GM12864 (cell line): ENCODE results near the gene TSPYL4.
"Not testable (repeated sequence)": the region's sequence is repeated elsewhere in the genome, so short reads cannot be mapped to it uniquely, and the experiment has no call there.

Experiments
- DNase-seq: peaks from one replicate; pipeline ENCODE4 v3.0.0-alpha.2; 2011; ENCODE audit warnings: low read depth
- H3K4me3 ChIP-seq: 2 replicates; pipeline ENCODE4 v1.5.1; 2011; ENCODE audit warnings: mild to moderate bottlenecking, low read depth, low read length, control low read depth
- CTCF ChIP-seq: IDR thresholded peaks from 2 replicates; pipeline ENCODE4 v1.5.1; 2011; ENCODE audit warnings: low read depth, mild to moderate bottlenecking, moderate library complexity, low read length, control low read depth, inconsistent platforms; ENCODE audit errors: missing control alignments

Gene TSPYL4

DNA sequence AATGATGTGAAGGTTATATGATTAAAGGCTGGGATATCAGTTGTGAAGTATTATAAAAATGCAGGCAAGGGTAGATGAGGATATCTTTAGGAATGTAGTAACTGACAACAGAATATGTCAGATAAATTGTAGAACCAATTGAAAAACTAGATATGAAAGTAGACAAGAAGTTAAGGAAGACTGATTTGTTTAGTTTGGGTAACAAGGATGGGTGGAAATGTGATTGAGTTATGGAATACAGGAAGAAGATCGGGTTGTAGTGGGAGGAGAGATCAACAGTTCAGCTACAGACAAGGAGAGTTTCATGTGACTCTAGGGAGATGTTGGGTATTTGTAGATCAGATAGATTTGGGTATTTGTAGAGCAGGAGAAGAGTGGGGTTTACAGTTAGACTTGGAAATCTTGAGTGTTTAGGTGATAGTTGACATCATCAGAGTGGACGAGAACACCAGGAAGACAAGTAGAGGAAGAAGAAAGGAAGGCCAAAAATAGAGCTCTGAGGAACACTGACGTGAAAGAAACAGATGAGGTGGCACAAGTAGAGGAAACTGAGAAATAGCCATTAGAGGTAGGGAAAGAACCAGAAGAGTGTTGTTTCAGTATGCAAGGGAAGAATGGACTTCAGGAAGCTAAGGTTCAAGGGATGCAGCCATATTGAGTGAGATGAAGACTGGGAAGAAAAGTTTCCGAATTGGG lies 38.0 kb upstream of the TSPYL4 start:
- no peak overlapping the region for H3K4me3 ChIP-seq
- no peak for TF ChIP-seq CTCF
- no peak for DNase-seq

- H3K4me3 ChIP-seq = no peak overlapping the region
- TF ChIP-seq CTCF = no peak
- DNase-seq = no peak
Observed at GRCh38 chr6:116290799-116291198, 36.9 kb upstream of the TSPYL4 start.

DNA sequence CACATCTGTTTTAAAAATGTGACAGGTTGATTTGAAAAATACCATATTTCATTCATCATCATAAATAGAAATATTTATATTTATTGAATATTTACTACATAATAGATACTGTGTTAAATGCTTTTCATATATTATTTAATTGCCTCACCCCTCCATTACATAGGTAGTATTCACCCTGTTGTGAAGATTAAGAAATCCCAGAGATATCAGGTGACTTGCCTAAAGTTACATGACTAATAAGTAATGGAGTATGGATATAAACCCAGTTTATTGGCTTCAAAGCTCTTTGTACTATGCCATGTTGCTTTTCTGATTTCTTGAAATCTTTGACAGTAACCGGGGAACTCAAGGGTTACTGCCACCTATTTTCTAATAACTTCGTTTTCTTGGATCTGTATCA lies 36.0 kb upstream of the TSPYL4 start:
- DNase-seq = no peak
- TF ChIP-seq CTCF = no peak
- no peak overlapping the region for H3K4me3 ChIP-seq

DNA sequence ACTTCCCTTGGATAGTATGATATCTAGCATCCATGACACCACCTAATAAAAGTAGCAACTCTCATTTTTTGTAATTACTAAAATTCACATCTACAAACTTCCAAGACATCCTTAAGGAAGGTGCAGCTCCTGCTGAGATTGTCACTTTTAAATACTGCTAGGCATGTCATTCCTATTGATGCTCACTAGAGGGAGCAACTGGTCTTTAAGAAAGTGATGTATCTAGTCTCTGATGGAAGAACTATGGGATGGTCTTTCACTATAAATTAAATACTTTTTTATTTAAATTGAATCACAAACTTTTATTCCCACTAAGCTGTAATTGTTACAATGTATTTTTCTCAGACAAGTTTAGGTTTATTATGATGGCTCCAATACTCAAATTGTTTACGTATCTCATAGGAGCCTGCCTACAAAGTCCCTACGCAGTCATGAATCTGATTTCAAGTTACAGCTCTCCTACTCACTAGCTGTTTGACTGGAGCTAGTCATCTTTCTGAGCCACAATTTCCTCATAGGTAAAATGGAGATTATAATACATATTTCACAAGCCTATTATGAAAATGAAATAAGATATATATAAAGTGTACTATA lies 33.9 kb upstream of the TSPYL4 start:
- H3K4me3 ChIP-seq = no peak overlapping the region
- no peak for DNase-seq
- peak; percentile 74 for TF ChIP-seq CTCF

GRCh38 chr6:116286773-116287358 lies 33.0 kb upstream of the TSPYL4 start:
- H3K4me3 ChIP-seq = no peak overlapping the region
- DNase-seq = no peak
- TF ChIP-seq CTCF = no peak

- H3K4me3 ChIP-seq, DNase-seq: not testable (repeated sequence)
Observed at GRCh38 chr6:116284984-116285383, 31.1 kb upstream of the TSPYL4 start.

DNA sequence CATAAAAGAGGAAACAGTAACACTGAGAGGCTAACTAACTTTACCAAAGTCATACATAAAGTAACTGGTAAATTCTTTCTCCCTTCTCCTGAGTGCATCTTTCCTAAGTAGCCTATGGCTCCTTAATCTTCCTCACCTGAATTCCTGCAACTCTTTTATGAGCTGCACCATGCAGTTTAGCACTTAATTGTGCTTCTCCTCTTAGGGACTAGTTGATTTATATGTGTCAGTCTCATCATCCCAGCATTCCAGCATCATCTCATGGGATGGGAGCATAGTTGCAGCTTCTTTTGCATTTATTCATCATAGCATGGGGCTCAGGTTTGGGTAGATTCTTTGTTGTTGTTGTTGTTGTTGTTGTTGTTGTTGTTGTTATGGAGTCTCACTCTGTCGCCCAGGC lies 29.3 kb upstream of the TSPYL4 start:
- no peak for TF ChIP-seq CTCF
- H3K4me3 ChIP-seq = no peak overlapping the region
- no peak for DNase-seq
